Omental fat pad (tissue), 4 donors: ENCODE measurements around the gene POLR2I. TPM values are rescaled to one million over a fixed set of nuclear protein-coding genes. Genes with fewer than 3 reads are reported as not detected.

Experiments
- ATAC-seq: fragments of 150-250 bp; one replicate; pipeline ENCODE4 v1.9.1; 2016; ENCODE audit warnings: mild to moderate bottlenecking, moderate library complexity; ENCODE audit not compliant: low FRiP score
- DNase-seq: peaks from one replicate; pipeline ENCODE4 v3.0.0-alpha.2; 2019; ENCODE audit warnings: low spot score
- total RNA-seq, 4 donors: library from RNA; depleted of rRNA; stranded (reverse); fragments of >200 nt; gene quantifications; one replicate each; pipeline ENCODE4 v1.1.0, GENCODE V29; 2016
- TF ChIP-seq, protein P1 (sequence below), 3 donors: fragments of 450-650 bp; IDR thresholded peaks; one replicate each; pipeline ENCODE4 v1.5.1; 2016 to 2017; ENCODE audit warnings: antibody characterized with exemption in 3 of 3, mild to moderate bottlenecking in 3 of 3, moderate library complexity in 2 of 3

Gene POLR2I
- total RNA-seq, 4 donors from 2014 or later: 32.5 to 58.5 (median 36.1) TPM

DNA sequence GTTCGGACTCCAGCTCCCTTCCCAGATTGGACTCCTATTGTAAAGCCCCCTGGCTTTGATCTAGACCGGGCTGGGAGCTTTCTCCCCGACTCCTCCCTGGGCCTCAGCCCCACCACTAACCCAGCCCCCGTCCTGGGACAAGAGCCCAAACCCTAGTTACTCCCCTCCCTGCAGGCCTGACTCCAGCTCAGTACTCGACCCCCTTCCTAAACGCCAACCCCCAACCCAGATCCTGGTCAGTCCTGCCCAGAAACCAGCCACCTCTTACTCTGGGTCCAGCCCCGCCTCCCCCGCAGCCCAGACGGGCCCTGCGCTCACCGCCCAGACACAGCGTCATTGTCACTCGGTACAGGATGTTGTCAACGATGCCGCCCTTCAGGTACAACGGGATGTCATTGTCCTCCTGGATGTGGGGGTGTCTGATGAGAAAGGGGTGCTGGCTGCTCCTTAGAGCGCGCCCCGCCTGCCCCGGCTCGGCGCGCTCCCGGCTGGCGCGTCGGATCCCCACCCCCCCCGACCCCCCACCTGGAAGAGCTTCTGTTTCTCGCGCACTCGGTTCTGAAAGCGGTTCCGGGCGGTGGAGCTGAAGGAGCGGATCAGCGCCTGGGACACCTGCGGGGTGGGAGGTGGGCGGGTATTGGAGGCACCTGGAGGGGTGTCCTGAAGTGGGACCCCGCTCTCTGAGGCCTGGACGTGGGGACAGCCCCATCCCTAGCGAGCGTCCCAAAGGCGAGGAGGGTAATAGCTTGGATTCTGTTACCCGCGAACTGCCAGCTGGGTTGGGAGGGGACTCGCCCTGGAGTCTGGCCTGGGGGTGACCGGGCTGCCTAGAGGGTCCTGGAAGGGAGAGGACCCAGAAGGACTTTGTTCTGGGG lies 36.7 kb upstream of the POLR2I start:
- ATAC-seq: peak; percentile 31
- TF ChIP-seq, protein P1, sequence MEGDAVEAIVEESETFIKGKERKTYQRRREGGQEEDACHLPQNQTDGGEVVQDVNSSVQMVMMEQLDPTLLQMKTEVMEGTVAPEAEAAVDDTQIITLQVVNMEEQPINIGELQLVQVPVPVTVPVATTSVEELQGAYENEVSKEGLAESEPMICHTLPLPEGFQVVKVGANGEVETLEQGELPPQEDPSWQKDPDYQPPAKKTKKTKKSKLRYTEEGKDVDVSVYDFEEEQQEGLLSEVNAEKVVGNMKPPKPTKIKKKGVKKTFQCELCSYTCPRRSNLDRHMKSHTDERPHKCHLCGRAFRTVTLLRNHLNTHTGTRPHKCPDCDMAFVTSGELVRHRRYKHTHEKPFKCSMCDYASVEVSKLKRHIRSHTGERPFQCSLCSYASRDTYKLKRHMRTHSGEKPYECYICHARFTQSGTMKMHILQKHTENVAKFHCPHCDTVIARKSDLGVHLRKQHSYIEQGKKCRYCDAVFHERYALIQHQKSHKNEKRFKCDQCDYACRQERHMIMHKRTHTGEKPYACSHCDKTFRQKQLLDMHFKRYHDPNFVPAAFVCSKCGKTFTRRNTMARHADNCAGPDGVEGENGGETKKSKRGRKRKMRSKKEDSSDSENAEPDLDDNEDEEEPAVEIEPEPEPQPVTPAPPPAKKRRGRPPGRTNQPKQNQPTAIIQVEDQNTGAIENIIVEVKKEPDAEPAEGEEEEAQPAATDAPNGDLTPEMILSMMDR (IDR thresholded peaks at IDR 0.05): no peak
- DNase-seq: no peak

DNA sequence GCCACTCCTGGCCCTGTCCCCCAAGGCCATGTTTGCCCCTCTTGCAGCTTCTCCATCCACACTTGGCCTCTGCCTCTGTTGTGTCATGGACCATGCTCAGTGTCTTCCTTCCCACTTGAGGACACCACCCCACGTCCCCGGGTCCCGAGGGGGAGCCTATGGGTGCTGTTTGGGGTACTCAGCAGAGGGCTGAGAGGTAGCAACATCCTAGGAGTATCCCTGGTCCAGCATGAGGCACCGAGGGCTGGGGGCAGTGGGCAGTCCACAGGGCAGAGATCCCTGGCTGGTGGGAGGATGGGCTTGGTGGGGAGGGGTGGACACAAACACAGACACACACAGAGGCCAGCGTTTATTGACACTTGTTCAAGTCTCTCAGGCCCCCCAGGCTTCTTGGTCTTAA lies 35.9 kb upstream of the POLR2I start:
- no peak for DNase-seq
- ATAC-seq: no peak
- TF ChIP-seq, protein P1 (IDR thresholded peaks at IDR 0.05): no peak

DNA sequence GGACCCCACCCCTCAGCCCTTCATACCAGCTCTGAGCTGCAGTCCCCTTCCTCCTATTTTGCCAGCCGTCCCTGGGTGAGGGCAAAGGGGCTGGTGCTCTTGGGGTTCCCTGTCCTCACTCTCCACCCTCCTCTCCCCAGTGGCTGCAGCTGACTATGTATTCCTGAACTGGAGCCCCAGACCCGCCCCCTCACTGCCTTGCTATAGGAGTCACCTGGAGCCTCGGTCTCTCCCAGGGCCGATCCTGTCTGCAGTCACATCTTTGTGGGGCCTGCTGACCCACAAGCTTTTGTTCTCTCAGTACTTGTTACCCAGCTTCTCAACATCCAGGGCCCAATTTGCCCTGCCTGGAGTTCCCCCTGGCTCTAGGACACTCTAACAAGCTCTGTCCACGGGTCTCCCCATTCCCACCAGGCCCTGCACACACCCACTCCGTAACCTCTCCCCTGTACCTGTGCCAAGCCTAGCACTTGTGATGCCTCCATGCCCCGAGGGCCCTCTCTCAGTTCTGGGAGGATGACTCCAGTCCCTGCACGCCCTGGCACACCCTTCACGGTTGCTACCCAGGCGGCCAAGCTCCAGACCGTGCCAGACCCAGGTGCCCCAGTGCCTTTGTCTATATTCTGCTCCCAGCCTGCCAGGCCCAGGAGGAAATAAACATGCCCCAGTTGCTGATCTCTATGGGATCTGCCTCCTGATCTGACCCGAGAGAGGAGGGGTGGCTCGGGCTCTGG lies 35.2 kb upstream of the POLR2I start:
- TF ChIP-seq, protein P1 (IDR thresholded peaks at IDR 0.05): no peak
- no peak for ATAC-seq
- DNase-seq: no peak

DNA sequence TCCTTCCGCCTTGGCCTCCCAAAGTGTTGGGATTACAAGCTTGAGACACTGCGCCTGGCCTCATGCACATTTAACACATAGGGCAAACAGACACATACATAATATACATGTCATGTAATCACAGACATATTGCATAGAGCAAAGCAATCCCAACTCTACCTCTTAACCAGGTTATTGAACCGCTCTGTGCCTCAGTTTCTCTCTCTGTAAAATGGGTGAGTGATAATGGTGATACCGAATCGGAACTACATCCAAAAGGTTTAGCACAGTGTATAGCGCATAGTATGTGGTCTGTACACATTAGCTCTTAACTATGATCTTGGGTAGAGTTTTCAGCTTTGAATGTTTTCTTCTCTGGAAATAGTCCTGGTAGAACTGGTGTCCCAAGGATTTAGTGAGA lies 29.9 kb upstream of the POLR2I start:
- ATAC-seq (no peak), DNase-seq (no peak)
- TF ChIP-seq, protein P1 (IDR thresholded peaks at IDR 0.05): no peak

DNA sequence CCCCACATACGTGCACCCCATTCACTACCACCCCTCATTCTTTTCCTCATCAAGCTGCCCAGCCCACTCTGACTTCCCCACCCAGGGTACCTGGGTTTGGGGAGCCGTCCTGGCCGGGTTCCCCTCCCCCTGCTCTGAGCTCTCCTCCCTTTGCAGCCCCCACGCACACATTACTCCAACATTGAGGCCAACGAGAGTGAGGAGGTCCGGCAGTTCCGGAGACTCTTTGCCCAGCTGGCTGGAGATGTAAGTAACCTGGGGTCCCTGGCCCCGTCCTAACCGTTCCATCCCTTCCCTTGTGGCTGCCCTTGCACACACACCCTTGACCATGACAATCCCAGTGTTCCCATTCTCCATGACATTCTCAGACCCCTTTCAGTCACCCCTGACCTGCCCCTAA lies 27.8 kb upstream of the POLR2I start:
- DNase-seq (no peak), ATAC-seq (no peak)
- TF ChIP-seq, protein P1 (IDR thresholded peaks at IDR 0.05): no peak

DNA sequence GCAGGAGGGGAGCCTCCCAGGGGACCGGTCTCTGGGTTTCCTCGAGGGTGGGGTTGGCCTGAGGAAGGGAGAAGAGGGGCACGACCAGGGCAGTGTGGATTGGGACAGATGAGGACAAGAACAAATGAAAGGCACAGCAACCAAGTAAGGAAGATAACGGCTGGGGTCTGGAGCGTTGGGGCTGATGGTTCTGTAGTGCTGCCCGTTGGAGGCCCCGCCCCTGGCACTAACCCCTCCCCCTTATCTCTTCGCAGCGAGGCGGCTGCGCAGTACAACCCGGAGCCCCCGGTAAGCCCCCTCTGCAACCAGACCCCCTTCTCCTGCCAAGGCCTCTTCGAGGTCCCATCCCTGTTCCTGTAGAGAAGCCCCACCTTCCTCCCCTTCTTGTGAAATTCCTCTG lies 27.4 kb upstream of the POLR2I start:
- DNase-seq: no peak
- TF ChIP-seq, protein P1 (IDR thresholded peaks at IDR 0.05): no peak
- no peak for ATAC-seq
